A549 (cell line): ENCODE results near the gene C6orf163. TPM values are rescaled to one million over a fixed set of nuclear protein-coding genes. Genes with fewer than 3 reads are reported as not detected.

Source experiments
- ATAC-seq, 2 experiments: fragments of 200-7000 bp in 1 of 2; fragments of >200 bp in 1 of 2; cut with Nextera tagmentation in 1 of 2; cut with Tn5 transposase in 1 of 2; 3 replicates each; pipeline versions ENCODE4 v1.8.0 to v1.9.1; 2018 to 2020; ENCODE audit warnings: mild to moderate bottlenecking in 1 of 2, moderate library complexity in 1 of 2
- CTCF ChIA-PET: fragments of 300-600 bp; sonication (Branson Sonifier 250); formaldehyde crosslinking; extraction: SDS; loops from one replicate; lab custom pipeline; 2021; ENCODE audit warnings: antibody characterized with exemption, inconsistent platforms; lab: Yijun Ruan, JAX
- POLR2A ChIA-PET: fragments of 350-600 bp; formaldehyde crosslinking; extraction: SDS; loops from one replicate; lab custom pipeline; 2021; ENCODE audit warnings: antibody characterized with exemption, inconsistent platforms; lab: Yijun Ruan, JAX
- DNase-seq, 2 experiments: peaks; one replicate each; pipeline versions ENCODE4 v3.0.0 to v3.0.0-alpha.2; 2011 to 2016; ENCODE audit warnings: low read depth in 1 of 2, low spot score in 1 of 2
- FAIRE-seq: peaks from 2 replicates; lab custom pipeline; 2011; peaks lifted over from hg19 to GRCh38; lab: Jason Lieb, UNC
- H3K27ac ChIP-seq, 2 experiments: fragments of >200 bp; sonication (Bioruptor Twin); formaldehyde crosslinking; 3 replicates each; pipeline ENCODE4 v1.5.1; 2016 to 2017
- H3K4me1 ChIP-seq: fragments of >200 bp; sonication (Bioruptor Twin); formaldehyde crosslinking; 3 replicates; pipeline ENCODE4 v1.6.1; 2016
- H3K4me2 ChIP-seq: fragments of >200 bp; sonication (Bioruptor Twin); formaldehyde crosslinking; 3 replicates; pipeline ENCODE4 v1.6.1; 2016
- H3K4me3 ChIP-seq: fragments of >200 bp; sonication (Bioruptor Twin); formaldehyde crosslinking; 3 replicates; pipeline ENCODE4 v1.5.1; 2016
- H3K9me3 ChIP-seq: fragments of >200 bp; sonication (Bioruptor Twin); formaldehyde crosslinking; 3 replicates; pipeline ENCODE4 v1.6.1; 2016
- CEBPB ChIP-seq, 2 experiments: fragments of >200 bp in 1 of 2; sonication (Bioruptor Twin) in 1 of 2; formaldehyde crosslinking in 1 of 2; IDR thresholded peaks; 2 replicates each; pipeline ENCODE4 v1.6.1; 2012 to 2016
- CHD4 ChIP-seq: fragments of 200-600 bp; sonication (generic); IDR thresholded peaks from 2 replicates; pipeline ENCODE4 v1.6.1; 2016; ENCODE audit warnings: antibody characterized with exemption, mild to moderate bottlenecking, borderline replicate concordance
- EHF ChIP-seq: fragments of 250-450 bp; sonication (Bioruptor Pico); IDR thresholded peaks from 2 replicates; pipeline ENCODE4 v1.5.0; 2020; ENCODE audit warnings: mild to moderate bottlenecking
- FOSB ChIP-seq: fragments of 250-450 bp; sonication (Bioruptor Pico); IDR thresholded peaks from 2 replicates; pipeline ENCODE4 v1.5.0; 2020; ENCODE audit warnings: mild to moderate bottlenecking, moderate library complexity
- FOXS1 ChIP-seq: fragments of 250-450 bp; sonication (Bioruptor Pico); IDR thresholded peaks from 2 replicates; pipeline ENCODE4 v1.5.0; 2020; ENCODE audit warnings: mild to moderate bottlenecking, moderate library complexity
- HDAC2 ChIP-seq: fragments of 200-600 bp; sonication (generic); IDR thresholded peaks from 2 replicates; pipeline ENCODE4 v1.6.1; 2016
- KDM5A ChIP-seq: fragments of 200-600 bp; sonication (generic); IDR thresholded peaks from 2 replicates; pipeline ENCODE4 v1.6.1; 2016; ENCODE audit warnings: antibody characterized with exemption, mild to moderate bottlenecking
- MAZ ChIP-seq: fragments of 150-350 bp; IDR thresholded peaks from 2 replicates; pipeline ENCODE4 v1.6.1; 2014; ENCODE audit warnings: antibody characterized with exemption, low read depth, low read length, borderline replicate concordance
- MYC ChIP-seq: IDR thresholded peaks from 2 replicates; pipeline ENCODE4 v1.6.1; 2012; ENCODE audit warnings: mild to moderate bottlenecking, inconsistent platforms, low read length, improper control_type of control experiment, borderline replicate concordance
- NFE2L2 ChIP-seq: fragments of 150-350 bp; conservative IDR thresholded peaks from 2 replicates; pipeline ENCODE4 v1.6.1; 2014; ENCODE audit warnings: low read length
- NPAS2 ChIP-seq: fragments of 250-450 bp; sonication (Bioruptor Pico); IDR thresholded peaks from 2 replicates; pipeline ENCODE4 v1.8.0; 2022; ENCODE audit warnings: mild to moderate bottlenecking, moderate library complexity, borderline replicate concordance
- PHF8 ChIP-seq: fragments of 200-600 bp; sonication (generic); IDR thresholded peaks from 2 replicates; pipeline ENCODE4 v1.6.1; 2016; ENCODE audit warnings: low read depth, mild to moderate bottlenecking, antibody characterized with exemption, moderate library complexity, borderline replicate concordance
- POLR2A ChIP-seq: IDR thresholded peaks from 2 replicates; pipeline ENCODE4 v1.6.1; 2012; ENCODE audit warnings: mild to moderate bottlenecking, low read length
- RFX5 ChIP-seq: fragments of 450-650 bp; IDR thresholded peaks from 2 replicates; pipeline ENCODE4 v1.7.1; 2014; ENCODE audit warnings: antibody characterized with exemption, mild to moderate bottlenecking, moderate library complexity
- SREBF2 ChIP-seq: fragments of 450-650 bp; IDR thresholded peaks from 2 replicates; pipeline ENCODE4 v1.6.1; 2014; ENCODE audit warnings: mild to moderate bottlenecking, moderate library complexity
- TP53 ChIP-seq: fragments of 250-450 bp; sonication (Bioruptor Pico); IDR thresholded peaks from 2 replicates; pipeline ENCODE4 v1.5.0; 2021; ENCODE audit warnings: mild to moderate bottlenecking, moderate library complexity
- WGBS: methylation state at CpG from one replicate; pipeline ENCODE4 v1.1.6; 2017; ENCODE audit errors: missing lambda C conversion rate; 5-methylcytosine and 5-hydroxymethylcytosine counted together
- polyA plus RNA-seq, 4 experiments: library from polyadenylated mRNA; depleted of rRNA in 3 of 4; stranded (reverse); fragments of >200 nt; fragmentation: RNase III in 1 of 4; extraction: RNeasy Plus Mini Kit Qiagen cat#74134 plus additional on column Dnase treatment in 1 of 4; gene quantifications; 2 replicates in 3 of 4; 3 replicates in 1 of 4; pipeline ENCODE4 v1.2.3, GENCODE V29; 2011 to 2017
- TF ChIP-seq, protein P1 (sequence below): fragments of 250-450 bp; sonication (Bioruptor Pico); IDR thresholded peaks from 2 replicates; pipeline ENCODE4 v1.5.0; 2021; ENCODE audit warnings: mild to moderate bottlenecking, moderate library complexity, borderline replicate concordance
- TF ChIP-seq, protein P2 (sequence below): fragments of 200-600 bp; sonication (generic); IDR thresholded peaks from 2 replicates; pipeline ENCODE4 v1.6.1; 2016; ENCODE audit warnings: antibody characterized with exemption, mild to moderate bottlenecking, moderate library complexity
- TF ChIP-seq, protein P3 (sequence below): fragments of 450-650 bp; IDR thresholded peaks from 2 replicates; pipeline ENCODE4 v1.6.1; 2014; ENCODE audit warnings: antibody characterized with exemption

C6orf163 gene
- polyA plus RNA-seq, 2 of the 4 experiments (the other 2 are of a cell fraction), result 0.39 to 0.44 TPM

DNA sequence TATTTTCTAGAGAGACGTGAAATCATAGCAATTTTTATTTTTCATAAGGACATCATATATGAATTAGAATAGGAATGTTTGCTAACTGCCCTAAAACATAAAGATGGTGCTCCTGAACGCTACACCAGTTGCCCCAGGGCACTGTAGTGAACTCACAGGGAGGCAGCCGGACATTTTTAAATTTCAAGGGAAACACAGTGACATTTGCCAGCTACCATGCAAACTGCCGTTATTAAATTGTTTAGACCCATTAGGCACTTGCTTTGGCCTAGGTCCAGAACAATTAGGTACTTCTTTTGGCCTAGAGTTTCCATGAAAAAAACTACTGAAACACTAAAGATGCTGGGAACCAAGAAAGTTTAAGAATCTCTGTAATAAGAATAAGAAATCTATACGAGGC is 38.2 kb downstream of the C6orf163 start:
- 92% methylated on average over 5 of the region's 5 CpGs for WGBS
- H3K4me3 ChIP-seq, result no peak overlapping the region
- no peak for DNase-seq
- no peaks in the 10 kb centered on the region for H3K9me3 ChIP-seq
- H3K27ac ChIP-seq, result no peak overlapping the region
- POLR2A ChIA-PET, result no interaction called here
- CTCF ChIA-PET, result interaction anchor here (1.9 kb wide), 1 partner anchor 10 kb away, joined by 8 read pairs; no protein-coding TSS in a partner anchor
- no peak overlapping the region for H3K4me2 ChIP-seq
- no peak for FAIRE-seq
- no peak for ATAC-seq
- TF ChIP-seq NFE2L2 (no peak), MAZ (no peak), CEBPB (IDR thresholded peaks at IDR 0.05) (no peak), RFX5 (no peak), SREBF2 (no peak), TP53 (CRISPR knock-in tag) (no peak), PHF8 (no peak), POLR2A (no peak), NPAS2 (CRISPR knock-in tag) (no peak), FOXS1 (CRISPR knock-in tag) (no peak), CHD4 (no peak), MYC (no peak), EHF (CRISPR knock-in tag) (no peak)
- TF ChIP-seq, protein P1, sequence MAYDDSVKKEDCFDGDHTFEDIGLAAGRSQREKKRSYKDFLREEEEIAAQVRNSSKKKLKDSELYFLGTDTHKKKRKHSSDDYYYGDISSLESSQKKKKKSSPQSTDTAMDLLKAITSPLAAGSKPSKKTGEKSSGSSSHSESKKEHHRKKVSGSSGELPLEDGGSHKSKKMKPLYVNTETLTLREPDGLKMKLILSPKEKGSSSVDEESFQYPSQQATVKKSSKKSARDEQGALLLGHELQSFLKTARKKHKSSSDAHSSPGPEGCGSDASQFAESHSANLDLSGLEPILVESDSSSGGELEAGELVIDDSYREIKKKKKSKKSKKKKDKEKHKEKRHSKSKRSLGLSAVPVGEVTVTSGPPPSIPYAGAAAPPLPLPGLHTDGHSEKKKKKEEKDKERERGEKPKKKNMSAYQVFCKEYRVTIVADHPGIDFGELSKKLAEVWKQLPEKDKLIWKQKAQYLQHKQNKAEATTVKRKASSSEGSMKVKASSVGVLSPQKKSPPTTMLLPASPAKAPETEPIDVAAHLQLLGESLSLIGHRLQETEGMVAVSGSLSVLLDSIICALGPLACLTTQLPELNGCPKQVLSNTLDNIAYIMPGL, result no peak
- TF ChIP-seq, protein P2, sequence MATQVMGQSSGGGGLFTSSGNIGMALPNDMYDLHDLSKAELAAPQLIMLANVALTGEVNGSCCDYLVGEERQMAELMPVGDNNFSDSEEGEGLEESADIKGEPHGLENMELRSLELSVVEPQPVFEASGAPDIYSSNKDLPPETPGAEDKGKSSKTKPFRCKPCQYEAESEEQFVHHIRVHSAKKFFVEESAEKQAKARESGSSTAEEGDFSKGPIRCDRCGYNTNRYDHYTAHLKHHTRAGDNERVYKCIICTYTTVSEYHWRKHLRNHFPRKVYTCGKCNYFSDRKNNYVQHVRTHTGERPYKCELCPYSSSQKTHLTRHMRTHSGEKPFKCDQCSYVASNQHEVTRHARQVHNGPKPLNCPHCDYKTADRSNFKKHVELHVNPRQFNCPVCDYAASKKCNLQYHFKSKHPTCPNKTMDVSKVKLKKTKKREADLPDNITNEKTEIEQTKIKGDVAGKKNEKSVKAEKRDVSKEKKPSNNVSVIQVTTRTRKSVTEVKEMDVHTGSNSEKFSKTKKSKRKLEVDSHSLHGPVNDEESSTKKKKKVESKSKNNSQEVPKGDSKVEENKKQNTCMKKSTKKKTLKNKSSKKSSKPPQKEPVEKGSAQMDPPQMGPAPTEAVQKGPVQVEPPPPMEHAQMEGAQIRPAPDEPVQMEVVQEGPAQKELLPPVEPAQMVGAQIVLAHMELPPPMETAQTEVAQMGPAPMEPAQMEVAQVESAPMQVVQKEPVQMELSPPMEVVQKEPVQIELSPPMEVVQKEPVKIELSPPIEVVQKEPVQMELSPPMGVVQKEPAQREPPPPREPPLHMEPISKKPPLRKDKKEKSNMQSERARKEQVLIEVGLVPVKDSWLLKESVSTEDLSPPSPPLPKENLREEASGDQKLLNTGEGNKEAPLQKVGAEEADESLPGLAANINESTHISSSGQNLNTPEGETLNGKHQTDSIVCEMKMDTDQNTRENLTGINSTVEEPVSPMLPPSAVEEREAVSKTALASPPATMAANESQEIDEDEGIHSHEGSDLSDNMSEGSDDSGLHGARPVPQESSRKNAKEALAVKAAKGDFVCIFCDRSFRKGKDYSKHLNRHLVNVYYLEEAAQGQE, result no peak
- TF ChIP-seq, protein P3, sequence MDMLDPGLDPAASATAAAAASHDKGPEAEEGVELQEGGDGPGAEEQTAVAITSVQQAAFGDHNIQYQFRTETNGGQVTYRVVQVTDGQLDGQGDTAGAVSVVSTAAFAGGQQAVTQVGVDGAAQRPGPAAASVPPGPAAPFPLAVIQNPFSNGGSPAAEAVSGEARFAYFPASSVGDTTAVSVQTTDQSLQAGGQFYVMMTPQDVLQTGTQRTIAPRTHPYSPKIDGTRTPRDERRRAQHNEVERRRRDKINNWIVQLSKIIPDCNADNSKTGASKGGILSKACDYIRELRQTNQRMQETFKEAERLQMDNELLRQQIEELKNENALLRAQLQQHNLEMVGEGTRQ, result no peak
- no peaks in the 10 kb centered on the region for H3K4me1 ChIP-seq

DNA sequence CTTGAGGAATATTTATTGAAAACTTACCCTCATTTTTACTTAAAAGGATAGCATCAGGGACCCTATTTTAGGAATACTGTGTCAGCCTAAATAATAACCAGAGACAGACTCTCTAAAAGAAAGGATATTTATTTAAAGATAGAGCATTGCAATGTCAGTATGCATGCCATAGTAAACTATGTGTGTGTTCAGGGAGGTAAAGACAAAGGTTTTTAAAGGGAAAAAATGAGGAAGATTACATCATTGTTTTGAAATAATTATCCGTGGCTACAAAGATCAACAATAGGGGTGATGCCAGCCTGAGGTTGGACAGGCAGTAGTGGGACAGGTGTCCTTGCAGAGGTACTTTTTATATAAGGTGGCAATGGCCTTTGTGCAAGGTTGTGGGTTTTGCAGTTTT is 39.4 kb downstream of the C6orf163 start:
- H3K4me2 ChIP-seq, result no peak overlapping the region
- no peak for DNase-seq
- 87% methylated on average over 1 of the region's 1 CpG for WGBS
- H3K27ac ChIP-seq, result no peak overlapping the region
- CTCF ChIA-PET, result no interaction called here
- TF ChIP-seq NFE2L2, result no peak
- no peak for TF ChIP-seq NPAS2 (CRISPR knock-in tag)
- TF ChIP-seq FOXS1 (CRISPR knock-in tag), result no peak
- TF ChIP-seq KDM5A, result no peak
- no peak for TF ChIP-seq FOSB
- no peak for TF ChIP-seq HDAC2
- no peak for TF ChIP-seq CHD4
- ATAC-seq, result no peak
- H3K9me3 ChIP-seq, result no peaks in the 10 kb centered on the region
- H3K4me1 ChIP-seq, result no peaks in the 10 kb centered on the region
- POLR2A ChIA-PET, result no interaction called here
- no peak overlapping the region for H3K4me3 ChIP-seq
- no peak for FAIRE-seq
